ENCODE measurements around the gene MTMR11. TPM values are rescaled to one million over a fixed set of nuclear protein-coding genes. Genes with fewer than 3 reads are reported as not detected.

The MTMR11 gene
- polyA plus RNA-seq, 3 donors = 53.1 to 152 (median 54.6) TPM

GRCh38 chr1:149903836-149904491 lies 32.7 kb downstream of the MTMR11 start:
- no peak overlapping the region for H3K27ac ChIP-seq (ENCODE audit: low read depth in 1 of 2, low read length in 2 of 2)
- H3K27me3 ChIP-seq (ENCODE audit: control insufficient read depth in 2 of 2, insufficient read depth in 2 of 2, low read length in 2 of 2) = no peaks in the 10 kb centered on the region
- intact Hi-C loops (cut with micrococcal nuclease) = no loop called here
- TF ChIP-seq, protein P1, sequence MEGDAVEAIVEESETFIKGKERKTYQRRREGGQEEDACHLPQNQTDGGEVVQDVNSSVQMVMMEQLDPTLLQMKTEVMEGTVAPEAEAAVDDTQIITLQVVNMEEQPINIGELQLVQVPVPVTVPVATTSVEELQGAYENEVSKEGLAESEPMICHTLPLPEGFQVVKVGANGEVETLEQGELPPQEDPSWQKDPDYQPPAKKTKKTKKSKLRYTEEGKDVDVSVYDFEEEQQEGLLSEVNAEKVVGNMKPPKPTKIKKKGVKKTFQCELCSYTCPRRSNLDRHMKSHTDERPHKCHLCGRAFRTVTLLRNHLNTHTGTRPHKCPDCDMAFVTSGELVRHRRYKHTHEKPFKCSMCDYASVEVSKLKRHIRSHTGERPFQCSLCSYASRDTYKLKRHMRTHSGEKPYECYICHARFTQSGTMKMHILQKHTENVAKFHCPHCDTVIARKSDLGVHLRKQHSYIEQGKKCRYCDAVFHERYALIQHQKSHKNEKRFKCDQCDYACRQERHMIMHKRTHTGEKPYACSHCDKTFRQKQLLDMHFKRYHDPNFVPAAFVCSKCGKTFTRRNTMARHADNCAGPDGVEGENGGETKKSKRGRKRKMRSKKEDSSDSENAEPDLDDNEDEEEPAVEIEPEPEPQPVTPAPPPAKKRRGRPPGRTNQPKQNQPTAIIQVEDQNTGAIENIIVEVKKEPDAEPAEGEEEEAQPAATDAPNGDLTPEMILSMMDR (IDR thresholded peaks at IDR 0.05) = no peak
- H3K4me1 ChIP-seq (ENCODE audit: control insufficient read depth in 1 of 2, insufficient read depth in 2 of 2, low read length in 2 of 2) = peaks cover 8 to 16% of the 10 kb centered on the region in 2 donors
- Mint-ChIP-seq H3K27me3 (ENCODE audit: low read depth in 3 of 3) (peaks cover 0 to 10% (median 0%) of the 10 kb centered on the region in 3 donors), H3K4me1 (peaks cover 15% of the 10 kb centered on the region), H3K4me3 (no peak overlapping the region), H3K27ac (peak overlapping the region in 1 of 7 donors; percentile 54), H3K9me3 (peaks cover 0 to 3% (median 2%) of the 10 kb centered on the region in 7 donors), H3K36me3 (peaks cover 5 to 6% of the 10 kb centered on the region in 2 donors)
- no peak overlapping the region for H2AFZ ChIP-seq (ENCODE audit: insufficient read depth, low read depth, low read length, poor library complexity, severe bottlenecking)
- H3K4me3 ChIP-seq (replicated peaks in 1 of 3; ENCODE audit: low read depth in 2 of 3, low read length in 3 of 3) = no peak overlapping the region
- H3K9me3 ChIP-seq (replicated peaks in 1 of 2; ENCODE audit: control insufficient read depth in 1 of 2, insufficient read depth in 1 of 2, low read length in 2 of 2) = no peaks in the 10 kb centered on the region
- H3K9ac ChIP-seq (ENCODE audit: insufficient read depth, low read length, poor library complexity, severe bottlenecking) = no peak overlapping the region
- no peak overlapping the region for H3K4me2 ChIP-seq (replicated peaks; ENCODE audit: extremely low read depth, low read length, poor library complexity, severe bottlenecking)
- H3K79me2 ChIP-seq (ENCODE audit: insufficient read depth, low read length) = no peaks in the 10 kb centered on the region
- no CpG with 5 or more reads among the region's 5 CpGs for WGBS (ENCODE audit: insufficient coverage)
- no peaks in the 10 kb centered on the region for H4K20me1 ChIP-seq (ENCODE audit: insufficient read depth, low read length)
- H3K36me3 ChIP-seq (replicated peaks in 1 of 2; ENCODE audit: control insufficient read depth in 1 of 2, insufficient read depth in 2 of 2, low read length in 2 of 2) = no peaks in the 10 kb centered on the region
- DNase-seq = no peak

DNA sequence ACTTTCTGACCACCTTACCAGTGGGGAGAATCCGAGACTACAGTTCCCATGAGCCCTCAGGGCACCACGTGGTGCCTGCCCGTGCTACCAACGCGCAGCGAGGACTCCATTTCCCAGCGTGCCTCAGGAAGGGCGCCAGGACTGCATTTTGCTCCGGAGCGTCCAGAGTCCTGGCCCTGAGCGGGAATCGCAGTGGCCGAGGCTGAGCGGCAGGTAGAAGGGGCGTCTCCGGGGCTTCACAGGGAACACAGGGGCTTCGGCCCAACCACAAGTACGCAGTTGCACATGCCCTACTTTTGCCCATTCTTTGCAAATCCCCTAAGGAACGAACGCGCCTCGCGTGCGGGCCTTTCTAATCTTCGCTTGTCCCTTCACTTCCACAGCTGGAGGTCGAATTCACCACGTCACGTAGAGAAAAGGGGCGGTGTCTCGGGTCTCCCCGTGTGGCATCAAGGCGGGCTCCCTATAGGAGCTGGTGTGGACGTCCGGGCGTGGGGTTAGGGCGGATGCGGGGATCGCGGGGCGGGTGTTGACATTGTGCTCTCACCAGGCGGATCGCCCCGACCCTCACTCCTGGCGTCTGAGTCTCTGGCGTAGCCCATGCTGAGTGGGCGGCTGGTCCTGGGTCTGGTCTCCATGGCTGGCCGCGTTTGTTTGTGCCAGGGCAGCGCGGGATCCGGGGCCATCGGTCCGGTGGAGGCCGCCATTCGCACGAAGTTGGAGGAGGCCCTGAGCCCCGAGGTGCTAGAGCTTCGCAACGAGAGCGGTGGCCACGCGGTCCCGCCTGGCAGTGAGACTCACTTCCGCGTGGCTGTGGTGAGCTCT lies 37.0 kb downstream of the MTMR11 start, which contains the start of gene BOLA1:
Gene BOLA1 (plus strand): TSS at position 109 of the 825 bp plus-strand sequence. CDS start 492 bp downstream, at position 601.
- Histone ChIP-seq H3K27me3 (ENCODE audit: control insufficient read depth in 2 of 2, insufficient read depth in 2 of 2, low read length in 2 of 2) (no peaks in the 10 kb centered on the region), H4K20me1 (ENCODE audit: insufficient read depth, low read length) (no peaks in the 10 kb centered on the region), H3K36me3 (replicated peaks in 1 of 2; ENCODE audit: control insufficient read depth in 1 of 2, insufficient read depth in 2 of 2, low read length in 2 of 2) (no peaks in the 10 kb centered on the region), H3K4me2 (replicated peaks; ENCODE audit: extremely low read depth, low read length, poor library complexity, severe bottlenecking) (peak within 1 kb of the TSS; percentile 79), H3K79me2 (ENCODE audit: insufficient read depth, low read length) (no peaks in the 10 kb centered on the region), H2AFZ (ENCODE audit: insufficient read depth, low read depth, low read length, poor library complexity, severe bottlenecking) (peak within 1 kb of the TSS; percentile 97), H3K9ac (ENCODE audit: insufficient read depth, low read length, poor library complexity, severe bottlenecking) (peak within 1 kb of the TSS; percentile 72), H3K27ac (ENCODE audit: low read depth in 1 of 2, low read length in 2 of 2) (peak within 1 kb of the TSS; percentile 53 to 78), H3K4me1 (ENCODE audit: control insufficient read depth in 1 of 2, insufficient read depth in 2 of 2, low read length in 2 of 2) (peaks cover 8 to 17% of the 10 kb centered on the region in 2 donors), H3K9me3 (replicated peaks in 1 of 2; ENCODE audit: control insufficient read depth in 1 of 2, insufficient read depth in 1 of 2, low read length in 2 of 2) (no peaks in the 10 kb centered on the region), H3K4me3 (replicated peaks in 1 of 3; ENCODE audit: low read depth in 2 of 3, low read length in 3 of 3) (peak within 1 kb of the TSS; percentile 49 to 78 (median 63))
- TF ChIP-seq, protein P1 (IDR thresholded peaks at IDR 0.05) = no peak
- peak; percentile 78 to 85 (median 85) for DNase-seq
- WGBS (ENCODE audit: insufficient coverage) = 14% methylated on average over 54 of the region's 65 CpGs
- Mint-ChIP-seq H3K4me3 (peak within 1 kb of the TSS; percentile 86 to 93), H3K36me3 (peaks cover 5 to 6% of the 10 kb centered on the region in 2 donors), H3K27ac (peak within 1 kb of the TSS; percentile 84 to 95 (median 91)), H3K9me3 (peaks cover 0 to 7% (median 2%) of the 10 kb centered on the region in 7 donors), H3K4me1 (peaks cover 15% of the 10 kb centered on the region), H3K27me3 (ENCODE audit: low read depth in 3 of 3) (peaks cover 0 to 4% (median 0%) of the 10 kb centered on the region in 3 donors)
- intact Hi-C loops (cut with micrococcal nuclease) = loop anchor here in 1 of 2 donors (5.0 to 10.0 kb wide), 3 partner anchors 38 to 285 kb away; partner anchors contain the start of gene MTMR11
